CD4-positive, alpha-beta T cell (primary cell): ENCODE results near the gene ERCC4. TPM values are rescaled to one million over a fixed set of nuclear protein-coding genes. Genes with fewer than 3 reads are reported as not detected.

Experiments used
- ATAC-seq: fragments of 200-7000 bp; cut with Tn5 transposase; one replicate; pipeline ENCODE4 v1.10.0; 2022; ENCODE audit warnings: mild to moderate bottlenecking; ENCODE audit not compliant: poor library complexity
- CTCF ChIA-PET: fragments of 350-600 bp; sonication (Branson Sonifier 250); formaldehyde crosslinking; loops from one replicate; lab custom pipeline; 2021; ENCODE audit warnings: antibody characterized with exemption, inconsistent platforms; lab: Charles Lee
- POLR2A ChIA-PET: fragments of 350-600 bp; sonication (Branson Sonifier 250); formaldehyde crosslinking; loops from one replicate; lab custom pipeline; 2021; ENCODE audit warnings: antibody characterized with exemption, inconsistent platforms; lab: Charles Lee
- DNase-seq, 14 experiments: peaks; one replicate each; pipeline ENCODE4 v3.0.0-alpha.2; 2013 to 2020; ENCODE audit warnings: mixed read lengths in 2 of 14
- H3K27ac ChIP-seq, 2 donors: one replicate each; pipeline versions ENCODE4 v1.5.1 to v1.7.0; 2013; ENCODE audit warnings: low read length in 2 of 2, low read depth in 1 of 2, mild to moderate bottlenecking in 1 of 2
- H3K27me3 ChIP-seq, 2 experiments: 1 replicate in 1 of 2; 2 replicates in 1 of 2; pipeline versions ENCODE4 v1.6.1 to v1.7.0; 2013; ENCODE audit warnings: low read length in 2 of 2, control low read depth in 1 of 2, mild to moderate bottlenecking in 1 of 2, moderate library complexity in 1 of 2; ENCODE audit not compliant: insufficient read depth in 2 of 2, control insufficient read depth in 1 of 2
- H3K36me3 ChIP-seq: one replicate; pipeline ENCODE4 v1.6.1; 2013; ENCODE audit warnings: low read length, control low read depth; ENCODE audit not compliant: insufficient read depth
- H3K4me1 ChIP-seq: one replicate; pipeline ENCODE4 v1.6.1; 2013; ENCODE audit warnings: low read length, control low read depth; ENCODE audit not compliant: insufficient read depth
- H3K4me3 ChIP-seq: one replicate; pipeline ENCODE4 v1.5.1; 2013; ENCODE audit warnings: mild to moderate bottlenecking, low read length, moderate library complexity
- H3K9me3 ChIP-seq, 2 experiments: 1 replicate in 1 of 2; 2 replicates in 1 of 2; pipeline versions ENCODE4 v1.6.1 to v1.7.0; 2013; ENCODE audit warnings: low read length in 2 of 2, mild to moderate bottlenecking in 2 of 2, control low read depth in 1 of 2, moderate library complexity in 1 of 2; ENCODE audit not compliant: control insufficient read depth in 1 of 2, insufficient read depth in 1 of 2
- H3K27ac Mint-ChIP-seq: one replicate; pipeline ENCODE4 v1.8.0; 2020; ENCODE audit warnings: mixed read lengths
- H3K27me3 Mint-ChIP-seq: one replicate; pipeline ENCODE4 v1.8.0; 2021; ENCODE audit warnings: mixed read lengths
- H3K36me3 Mint-ChIP-seq: one replicate; pipeline ENCODE4 v1.8.0; 2021; ENCODE audit warnings: low read depth, mixed read lengths
- H3K4me1 Mint-ChIP-seq: one replicate; pipeline ENCODE4 v1.8.0; 2021; ENCODE audit warnings: low read depth, mixed read lengths
- H3K4me3 Mint-ChIP-seq: one replicate; pipeline ENCODE4 v1.8.0; 2020; ENCODE audit warnings: mild to moderate bottlenecking, mixed read lengths
- H3K9me3 Mint-ChIP-seq: one replicate; pipeline ENCODE4 v1.8.0; 2020; ENCODE audit warnings: mixed read lengths
- CTCF ChIP-seq: fragments of 200-600 bp; IDR thresholded peaks from one replicate; pipeline ENCODE4 v1.8.0; 2022; ENCODE audit warnings: antibody characterized with exemption, mild to moderate bottlenecking
- intact Hi-C, 2 experiments: fragments of 100-400 bp; cut with DNase I in 1 of 2; cut with micrococcal nuclease in 1 of 2; formaldehyde crosslinking; loops; one replicate each; pipeline versions ENCODE4 v1.15.1 to v1.9.0; 2023 to 2025; cut with DNase I, micrococcal nuclease
- total RNA-seq, 174 experiments: library from RNA in 2 of 174; stranded (reverse) in 2 of 174; gene quantifications; one replicate each; pipeline ENCODE4 v1.2.3 and lab custom pipeline; 2021 to 2026

ERCC4 gene
- total RNA-seq, 2 experiments from 2014 or later = 8.5 to 10.1 TPM

GRCh38 chr16:13944816-13945215 is 24.9 kb downstream of the ERCC4 start:
- no peak for TF ChIP-seq CTCF
- H3K27me3 Mint-ChIP-seq = no peaks in the 10 kb centered on the region
- H3K4me1 Mint-ChIP-seq = no peaks in the 10 kb centered on the region
- ATAC-seq (no peak), DNase-seq (no peak)
- Histone ChIP-seq H3K27ac (no peak overlapping the region), H3K4me1 (no peaks in the 10 kb centered on the region), H3K36me3 (peaks cover 46% of the 10 kb centered on the region), H3K4me3 (no peak overlapping the region), H3K27me3 (no peaks in the 10 kb centered on the region), H3K9me3 (no peaks in the 10 kb centered on the region)
- no peak overlapping the region for H3K4me3 Mint-ChIP-seq
- intact Hi-C loops = no loop called here
- peaks cover 85% of the 10 kb centered on the region for H3K36me3 Mint-ChIP-seq
- CTCF ChIA-PET = no interaction called here
- POLR2A ChIA-PET = no interaction called here
- no peaks in the 10 kb centered on the region for H3K9me3 Mint-ChIP-seq
- H3K27ac Mint-ChIP-seq = no peak overlapping the region

GRCh38 chr16:13945744-13946485 is 26.0 kb downstream of the ERCC4 start:
- intact Hi-C loops = no loop called here
- no peaks in the 10 kb centered on the region for H3K27me3 Mint-ChIP-seq
- no peak overlapping the region for H3K27ac ChIP-seq
- ChIA-PET CTCF (interaction anchor here (0.6 kb wide), 1 partner anchor 34 kb away, joined by 3 read pairs; no protein-coding TSS in a partner anchor), POLR2A (no interaction called here)
- no peaks in the 10 kb centered on the region for H3K27me3 ChIP-seq
- H3K9me3 ChIP-seq = no peaks in the 10 kb centered on the region
- H3K4me3 ChIP-seq = no peak overlapping the region
- H3K4me1 ChIP-seq = no peaks in the 10 kb centered on the region
- peaks cover 76% of the 10 kb centered on the region for H3K36me3 Mint-ChIP-seq
- no peaks in the 10 kb centered on the region for H3K4me1 Mint-ChIP-seq
- H3K27ac Mint-ChIP-seq = no peak overlapping the region
- ATAC-seq = no peak
- H3K9me3 Mint-ChIP-seq = no peaks in the 10 kb centered on the region
- no peak overlapping the region for H3K4me3 Mint-ChIP-seq
- H3K36me3 ChIP-seq = peaks cover 44% of the 10 kb centered on the region
- DNase-seq = no peak
- no peak for TF ChIP-seq CTCF

- TF ChIP-seq CTCF = no peak
- ATAC-seq = no peak
- Histone ChIP-seq H3K9me3 (no peaks in the 10 kb centered on the region), H3K36me3 (peaks cover 43% of the 10 kb centered on the region), H3K27me3 (no peaks in the 10 kb centered on the region), H3K4me1 (no peaks in the 10 kb centered on the region), H3K4me3 (no peak overlapping the region), H3K27ac (no peak overlapping the region)
- Mint-ChIP-seq H3K9me3 (no peaks in the 10 kb centered on the region), H3K4me3 (no peak overlapping the region), H3K27me3 (no peaks in the 10 kb centered on the region), H3K4me1 (no peaks in the 10 kb centered on the region), H3K27ac (no peak overlapping the region), H3K36me3 (peaks cover 63% of the 10 kb centered on the region)
- ChIA-PET POLR2A (no interaction called here), CTCF (interaction anchor here (1.2 kb wide), 1 partner anchor 28 kb away, joined by 3 read pairs; the partner anchor contains the start of gene ERCC4)
- intact Hi-C loops = no loop called here
- DNase-seq = no peak
These were observed 28.1 kb downstream of the ERCC4 start for GRCh38 chr16:13948086-13948485.
